ENCODE results near the gene GRB7.

GRB7 gene

GRCh38 chr17:39769974-39770587 lies 32.3 kb downstream of the GRB7 start:
- no peak overlapping the region for H3K4me3 ChIP-seq (ENCODE audit: low read length)
- no peaks in the 10 kb centered on the region for H3K9me3 ChIP-seq (ENCODE audit: control insufficient read depth, low read depth, low read length)
- H3K4me1 ChIP-seq (ENCODE audit: control insufficient read depth, low read depth, low read length): peaks cover 3% of the 10 kb centered on the region
- H3K9ac ChIP-seq (ENCODE audit: low read length): no peak overlapping the region
- no peak overlapping the region for H3K27ac ChIP-seq (ENCODE audit: low read length)
- no peaks in the 10 kb centered on the region for H3K36me3 ChIP-seq (ENCODE audit: control insufficient read depth, low read depth, low read length)
- H3K27me3 ChIP-seq (ENCODE audit: control insufficient read depth, insufficient read depth, low read length): no peaks in the 10 kb centered on the region

- Histone ChIP-seq H3K4me1 (ENCODE audit: control insufficient read depth, low read depth, low read length) (peaks cover 3% of the 10 kb centered on the region), H3K27ac (ENCODE audit: low read length) (no peak overlapping the region)
Measured at GRCh38 chr17:39772415-39772814, 34.7 kb downstream of the GRB7 start.

GRCh38 chr17:39772987-39773934 lies 35.5 kb downstream of the GRB7 start:
- Histone ChIP-seq H3K4me3 (ENCODE audit: low read length) (no peak overlapping the region), H3K4me1 (ENCODE audit: control insufficient read depth, low read depth, low read length) (peaks cover 3% of the 10 kb centered on the region)

More at GRCh38 chr17:39772415-39772814, 34.7 kb downstream of the GRB7 start:
- no peak overlapping the region for H3K4me3 ChIP-seq (ENCODE audit: low read length)
- no peaks in the 10 kb centered on the region for H3K9me3 ChIP-seq (ENCODE audit: control insufficient read depth, low read depth, low read length)
- H3K36me3 ChIP-seq (ENCODE audit: control insufficient read depth, low read depth, low read length): no peaks in the 10 kb centered on the region
- H3K9ac ChIP-seq (ENCODE audit: low read length): no peak overlapping the region
- H3K27me3 ChIP-seq (ENCODE audit: control insufficient read depth, insufficient read depth, low read length): no peaks in the 10 kb centered on the region

GRCh38 chr17:39774047-39774446 lies 36.3 kb downstream of the GRB7 start:
- Histone ChIP-seq H3K9ac (ENCODE audit: low read length) (no peak overlapping the region), H3K36me3 (ENCODE audit: control insufficient read depth, low read depth, low read length) (no peaks in the 10 kb centered on the region), H3K27ac (ENCODE audit: low read length) (no peak overlapping the region), H3K9me3 (ENCODE audit: control insufficient read depth, low read depth, low read length) (no peaks in the 10 kb centered on the region), H3K27me3 (ENCODE audit: control insufficient read depth, insufficient read depth, low read length) (no peaks in the 10 kb centered on the region), H3K4me3 (ENCODE audit: low read length) (no peak overlapping the region), H3K4me1 (ENCODE audit: control insufficient read depth, low read depth, low read length) (peaks cover 3% of the 10 kb centered on the region)

More at GRCh38 chr17:39772987-39773934, 35.5 kb downstream of the GRB7 start:
- Histone ChIP-seq H3K9me3 (ENCODE audit: control insufficient read depth, low read depth, low read length) (no peaks in the 10 kb centered on the region), H3K36me3 (ENCODE audit: control insufficient read depth, low read depth, low read length) (no peaks in the 10 kb centered on the region), H3K9ac (ENCODE audit: low read length) (no peak overlapping the region), H3K27ac (ENCODE audit: low read length) (no peak overlapping the region), H3K27me3 (ENCODE audit: control insufficient read depth, insufficient read depth, low read length) (no peaks in the 10 kb centered on the region)

- Histone ChIP-seq H3K36me3 (ENCODE audit: control insufficient read depth, low read depth, low read length) (no peaks in the 10 kb centered on the region), H3K4me1 (ENCODE audit: control insufficient read depth, low read depth, low read length) (peaks cover 3% of the 10 kb centered on the region), H3K27me3 (ENCODE audit: control insufficient read depth, insufficient read depth, low read length) (no peaks in the 10 kb centered on the region), H3K9ac (ENCODE audit: low read length) (no peak overlapping the region), H3K27ac (ENCODE audit: low read length) (no peak overlapping the region), H3K4me3 (ENCODE audit: low read length) (no peak overlapping the region), H3K9me3 (ENCODE audit: control insufficient read depth, low read depth, low read length) (no peaks in the 10 kb centered on the region)
Measured at GRCh38 chr17:39775031-39775430, 37.3 kb downstream of the GRB7 start.

GRCh38 chr17:39776252-39776651 lies 38.5 kb downstream of the GRB7 start:
- H3K4me3 ChIP-seq (ENCODE audit: low read length): no peak overlapping the region
- peaks cover 3% of the 10 kb centered on the region for H3K4me1 ChIP-seq (ENCODE audit: control insufficient read depth, low read depth, low read length)
- H3K27ac ChIP-seq (ENCODE audit: low read length): no peak overlapping the region
- H3K9me3 ChIP-seq (ENCODE audit: control insufficient read depth, low read depth, low read length): no peaks in the 10 kb centered on the region
- no peaks in the 10 kb centered on the region for H3K36me3 ChIP-seq (ENCODE audit: control insufficient read depth, low read depth, low read length)
- no peak overlapping the region for H3K9ac ChIP-seq (ENCODE audit: low read length)
- no peaks in the 10 kb centered on the region for H3K27me3 ChIP-seq (ENCODE audit: control insufficient read depth, insufficient read depth, low read length)

- Histone ChIP-seq H3K9me3 (ENCODE audit: control insufficient read depth, low read depth, low read length) (no peaks in the 10 kb centered on the region), H3K9ac (ENCODE audit: low read length) (no peak overlapping the region), H3K4me1 (ENCODE audit: control insufficient read depth, low read depth, low read length) (no peaks in the 10 kb centered on the region), H3K27me3 (ENCODE audit: control insufficient read depth, insufficient read depth, low read length) (no peaks in the 10 kb centered on the region), H3K36me3 (ENCODE audit: control insufficient read depth, low read depth, low read length) (no peaks in the 10 kb centered on the region), H3K4me3 (ENCODE audit: low read length) (no peak overlapping the region), H3K27ac (ENCODE audit: low read length) (no peak overlapping the region)
Measured at GRCh38 chr17:39777534-39778365, 40.0 kb downstream of the GRB7 start.

- no peaks in the 10 kb centered on the region for H3K4me1 ChIP-seq (ENCODE audit: control insufficient read depth, low read depth, low read length)
- H3K27me3 ChIP-seq (ENCODE audit: control insufficient read depth, insufficient read depth, low read length): no peaks in the 10 kb centered on the region
- no peak overlapping the region for H3K4me3 ChIP-seq (ENCODE audit: low read length)
- H3K9me3 ChIP-seq (ENCODE audit: control insufficient read depth, low read depth, low read length): no peaks in the 10 kb centered on the region
- no peak overlapping the region for H3K9ac ChIP-seq (ENCODE audit: low read length)
- H3K36me3 ChIP-seq (ENCODE audit: control insufficient read depth, low read depth, low read length): no peaks in the 10 kb centered on the region
- H3K27ac ChIP-seq (ENCODE audit: low read length): no peak overlapping the region
Measured at GRCh38 chr17:39781031-39781860, 43.5 kb downstream of the GRB7 start.

- Histone ChIP-seq H3K4me1 (ENCODE audit: control insufficient read depth, low read depth, low read length) (no peaks in the 10 kb centered on the region), H3K27me3 (ENCODE audit: control insufficient read depth, insufficient read depth, low read length) (no peaks in the 10 kb centered on the region), H3K4me3 (ENCODE audit: low read length) (no peak overlapping the region), H3K9ac (ENCODE audit: low read length) (no peak overlapping the region), H3K36me3 (ENCODE audit: control insufficient read depth, low read depth, low read length) (no peaks in the 10 kb centered on the region), H3K27ac (ENCODE audit: low read length) (no peak overlapping the region), H3K9me3 (ENCODE audit: control insufficient read depth, low read depth, low read length) (no peaks in the 10 kb centered on the region)
Measured at GRCh38 chr17:39781861-39782213, 44.1 kb downstream of the GRB7 start.

- H3K4me1 ChIP-seq (ENCODE audit: control insufficient read depth, low read depth, low read length): no peaks in the 10 kb centered on the region
- no peak overlapping the region for H3K27ac ChIP-seq (ENCODE audit: low read length)
- H3K4me3 ChIP-seq (ENCODE audit: low read length): no peak overlapping the region
- H3K9me3 ChIP-seq (ENCODE audit: control insufficient read depth, low read depth, low read length): no peaks in the 10 kb centered on the region
- H3K27me3 ChIP-seq (ENCODE audit: control insufficient read depth, insufficient read depth, low read length): no peaks in the 10 kb centered on the region
- H3K36me3 ChIP-seq (ENCODE audit: control insufficient read depth, low read depth, low read length): no peaks in the 10 kb centered on the region
- no peak overlapping the region for H3K9ac ChIP-seq (ENCODE audit: low read length)
Measured at GRCh38 chr17:39782481-39782880, 44.7 kb downstream of the GRB7 start.

GRCh38 chr17:39782980-39783379 lies 45.2 kb downstream of the GRB7 start:
- no peaks in the 10 kb centered on the region for H3K4me1 ChIP-seq (ENCODE audit: control insufficient read depth, low read depth, low read length)
- no peaks in the 10 kb centered on the region for H3K27me3 ChIP-seq (ENCODE audit: control insufficient read depth, insufficient read depth, low read length)
- H3K4me3 ChIP-seq (ENCODE audit: low read length): no peak overlapping the region
- no peak overlapping the region for H3K9ac ChIP-seq (ENCODE audit: low read length)
- H3K9me3 ChIP-seq (ENCODE audit: control insufficient read depth, low read depth, low read length): no peaks in the 10 kb centered on the region
- no peak overlapping the region for H3K27ac ChIP-seq (ENCODE audit: low read length)
- H3K36me3 ChIP-seq (ENCODE audit: control insufficient read depth, low read depth, low read length): no peaks in the 10 kb centered on the region
